ENCODE measurements around the gene GMDS. TPM values are rescaled to one million over a fixed set of nuclear protein-coding genes. Genes with fewer than 3 reads are reported as not detected.

The GMDS gene
- polyA plus RNA-seq, 1 donor (not counting 4 experiments of a cell fraction or from before 2014, with no cell fraction given), result 22.1 TPM

DNA sequence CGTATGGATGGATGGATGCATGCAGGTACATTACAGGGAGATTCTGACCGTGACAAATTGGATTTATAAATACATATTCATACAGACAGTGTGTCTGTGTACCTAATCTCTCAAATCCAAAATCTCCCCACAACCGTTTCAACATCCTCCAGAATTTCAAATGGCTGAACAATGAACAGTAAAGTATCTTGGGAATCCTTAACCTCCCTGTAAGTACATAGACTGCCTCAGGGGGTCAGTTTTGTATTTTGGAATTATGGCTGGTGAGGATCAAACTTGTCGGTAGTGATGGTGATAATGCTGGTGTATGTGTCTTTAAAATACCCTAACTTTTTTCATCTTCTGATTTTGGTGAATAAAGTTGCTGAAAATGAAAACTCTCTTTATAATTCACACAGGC, 389.5 kb downstream of the GMDS start:
- Histone ChIP-seq H4K20me1 (ENCODE audit: control insufficient read depth, extremely low read depth, insufficient read depth, low read length) (no peaks in the 10 kb centered on the region), H3K9me3 (ENCODE audit: control insufficient read depth, low read depth, low read length) (no peaks in the 10 kb centered on the region), H3K27ac (ENCODE audit: control insufficient read depth, insufficient read depth, low read length) (no peak overlapping the region), H2AFZ (ENCODE audit: control insufficient read depth, low read length) (no peak overlapping the region), H3K4me2 (ENCODE audit: control insufficient read depth, extremely low read depth, insufficient read depth, low read depth, low read length) (no peak overlapping the region), H3K9ac (ENCODE audit: control insufficient read depth, extremely low read depth, insufficient read depth, low read length) (no peak overlapping the region), H3K4me1 (ENCODE audit: control insufficient read depth, extremely low read depth, insufficient read depth, low read length) (no peaks in the 10 kb centered on the region), H3K79me2 (ENCODE audit: control insufficient read depth, insufficient read depth, low read length) (no peaks in the 10 kb centered on the region), H3K27me3 (ENCODE audit: control insufficient read depth, extremely low read depth, insufficient read depth, low read length) (no peaks in the 10 kb centered on the region), H3K36me3 (ENCODE audit: control insufficient read depth in 2 of 2, extremely low read depth in 1 of 2, insufficient read depth in 2 of 2, low read length in 2 of 2) (no peaks in the 10 kb centered on the region), H3K9me1 (ENCODE audit: control insufficient read depth, extremely low read depth, insufficient read depth, low read length) (no peaks in the 10 kb centered on the region), H3K4me3 (ENCODE audit: control insufficient read depth in 2 of 3, extremely low read depth in 1 of 3, insufficient read depth in 2 of 3, low read depth in 1 of 3, low read length in 3 of 3) (no peak overlapping the region)
- dilution Hi-C loops (cut with MboI; ENCODE audit: extremely low pct_ligation_motif_present, low sequenced_read_pairs), result no loop called here
- FAIRE-seq, result peak; percentile 63
- TF ChIP-seq EZH2 (IDR thresholded peaks at IDR 0.05; ENCODE audit: low read length) (no peak), CTCF (optimal IDR thresholded peaks at IDR 0.05 in 1 of 3, IDR thresholded peaks at IDR 0.05 in 1 of 3, conservative IDR thresholded peaks at IDR 0.05 in 1 of 3; ENCODE audit: extremely low read depth in 1 of 3, insufficient read depth in 2 of 3, low read length in 3 of 3) (peak in 1 of 3 experiments; percentile 28)
- DNase-seq (ENCODE audit: low read depth, low spot score), result no peak

GRCh38 chr6:1854296-1854695, 391.1 kb downstream of the GMDS start:
- no peaks in the 10 kb centered on the region for H3K27me3 ChIP-seq (ENCODE audit: control insufficient read depth, extremely low read depth, insufficient read depth, low read length)
- dilution Hi-C loops (cut with MboI; ENCODE audit: extremely low pct_ligation_motif_present, low sequenced_read_pairs), result no loop called here

More at GRCh38 chr6:1854296-1854695, 391.1 kb downstream of the GMDS start:
- H3K79me2 ChIP-seq (ENCODE audit: control insufficient read depth, insufficient read depth, low read length), result no peaks in the 10 kb centered on the region
- H3K9ac ChIP-seq (ENCODE audit: control insufficient read depth, extremely low read depth, insufficient read depth, low read length), result no peak overlapping the region
- DNase-seq (ENCODE audit: low read depth, low spot score) (no peak), FAIRE-seq (no peak)
- H3K4me3 ChIP-seq (ENCODE audit: control insufficient read depth in 2 of 3, extremely low read depth in 1 of 3, insufficient read depth in 2 of 3, low read depth in 1 of 3, low read length in 3 of 3), result no peak overlapping the region
- no peak overlapping the region for H3K4me2 ChIP-seq (ENCODE audit: control insufficient read depth, extremely low read depth, insufficient read depth, low read depth, low read length)
- H3K27ac ChIP-seq (ENCODE audit: control insufficient read depth, insufficient read depth, low read length), result no peak overlapping the region
- H4K20me1 ChIP-seq (ENCODE audit: control insufficient read depth, extremely low read depth, insufficient read depth, low read length), result no peaks in the 10 kb centered on the region
- no peaks in the 10 kb centered on the region for H3K9me1 ChIP-seq (ENCODE audit: control insufficient read depth, extremely low read depth, insufficient read depth, low read length)
- no peaks in the 10 kb centered on the region for H3K36me3 ChIP-seq (ENCODE audit: control insufficient read depth in 2 of 2, extremely low read depth in 1 of 2, insufficient read depth in 2 of 2, low read length in 2 of 2)
- H2AFZ ChIP-seq (ENCODE audit: control insufficient read depth, low read length), result no peak overlapping the region
- TF ChIP-seq EZH2 (IDR thresholded peaks at IDR 0.05; ENCODE audit: low read length) (no peak), CTCF (optimal IDR thresholded peaks at IDR 0.05 in 1 of 3, IDR thresholded peaks at IDR 0.05 in 1 of 3, conservative IDR thresholded peaks at IDR 0.05 in 1 of 3; ENCODE audit: extremely low read depth in 1 of 3, insufficient read depth in 2 of 3, low read length in 3 of 3) (no peak)
- H3K4me1 ChIP-seq (ENCODE audit: control insufficient read depth, extremely low read depth, insufficient read depth, low read length), result no peaks in the 10 kb centered on the region
- H3K9me3 ChIP-seq (ENCODE audit: control insufficient read depth, low read depth, low read length), result no peaks in the 10 kb centered on the region

All from keratinocyte (primary cell).